ENCODE data around the gene ALOXE3. TPM values are rescaled to one million over a fixed set of nuclear protein-coding genes. Genes with fewer than 3 reads are reported as not detected.

ALOXE3 gene
- total and polyA plus RNA-seq, 4 donors = not detected

- H3K4me3 ChIP-seq (ENCODE audit: low read depth in 1 of 3, low read length in 3 of 3) = no peak overlapping the region
- H3K27ac ChIP-seq (ENCODE audit: low read depth in 1 of 2, low read length in 2 of 2) = no peak overlapping the region
- DNase-seq (ENCODE audit: low spot score) = no peak
- no peak for TF ChIP-seq RAD21 (IDR thresholded peaks at IDR 0.05)
- TF ChIP-seq FOXA1 (IDR thresholded peaks at IDR 0.05) = no peak
- TF ChIP-seq SP1 (IDR thresholded peaks at IDR 0.05) = no peak
- TF ChIP-seq, protein P1, sequence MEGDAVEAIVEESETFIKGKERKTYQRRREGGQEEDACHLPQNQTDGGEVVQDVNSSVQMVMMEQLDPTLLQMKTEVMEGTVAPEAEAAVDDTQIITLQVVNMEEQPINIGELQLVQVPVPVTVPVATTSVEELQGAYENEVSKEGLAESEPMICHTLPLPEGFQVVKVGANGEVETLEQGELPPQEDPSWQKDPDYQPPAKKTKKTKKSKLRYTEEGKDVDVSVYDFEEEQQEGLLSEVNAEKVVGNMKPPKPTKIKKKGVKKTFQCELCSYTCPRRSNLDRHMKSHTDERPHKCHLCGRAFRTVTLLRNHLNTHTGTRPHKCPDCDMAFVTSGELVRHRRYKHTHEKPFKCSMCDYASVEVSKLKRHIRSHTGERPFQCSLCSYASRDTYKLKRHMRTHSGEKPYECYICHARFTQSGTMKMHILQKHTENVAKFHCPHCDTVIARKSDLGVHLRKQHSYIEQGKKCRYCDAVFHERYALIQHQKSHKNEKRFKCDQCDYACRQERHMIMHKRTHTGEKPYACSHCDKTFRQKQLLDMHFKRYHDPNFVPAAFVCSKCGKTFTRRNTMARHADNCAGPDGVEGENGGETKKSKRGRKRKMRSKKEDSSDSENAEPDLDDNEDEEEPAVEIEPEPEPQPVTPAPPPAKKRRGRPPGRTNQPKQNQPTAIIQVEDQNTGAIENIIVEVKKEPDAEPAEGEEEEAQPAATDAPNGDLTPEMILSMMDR (IDR thresholded peaks at IDR 0.05; ENCODE audit: low read depth, low read length, missing input control) = no peak
- TF ChIP-seq, protein P2, sequence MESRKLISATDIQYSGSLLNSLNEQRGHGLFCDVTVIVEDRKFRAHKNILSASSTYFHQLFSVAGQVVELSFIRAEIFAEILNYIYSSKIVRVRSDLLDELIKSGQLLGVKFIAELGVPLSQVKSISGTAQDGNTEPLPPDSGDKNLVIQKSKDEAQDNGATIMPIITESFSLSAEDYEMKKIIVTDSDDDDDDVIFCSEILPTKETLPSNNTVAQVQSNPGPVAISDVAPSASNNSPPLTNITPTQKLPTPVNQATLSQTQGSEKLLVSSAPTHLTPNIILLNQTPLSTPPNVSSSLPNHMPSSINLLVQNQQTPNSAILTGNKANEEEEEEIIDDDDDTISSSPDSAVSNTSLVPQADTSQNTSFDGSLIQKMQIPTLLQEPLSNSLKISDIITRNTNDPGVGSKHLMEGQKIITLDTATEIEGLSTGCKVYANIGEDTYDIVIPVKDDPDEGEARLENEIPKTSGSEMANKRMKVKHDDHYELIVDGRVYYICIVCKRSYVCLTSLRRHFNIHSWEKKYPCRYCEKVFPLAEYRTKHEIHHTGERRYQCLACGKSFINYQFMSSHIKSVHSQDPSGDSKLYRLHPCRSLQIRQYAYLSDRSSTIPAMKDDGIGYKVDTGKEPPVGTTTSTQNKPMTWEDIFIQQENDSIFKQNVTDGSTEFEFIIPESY (IDR thresholded peaks at IDR 0.05) = no peak
- TF ChIP-seq YY1 (IDR thresholded peaks at IDR 0.05) = no peak
- no peak for TF ChIP-seq HNF4G (IDR thresholded peaks at IDR 0.05)
- no peak for TF ChIP-seq GABPA (IDR thresholded peaks at IDR 0.05 in 1 of 2, conservative IDR thresholded peaks at IDR 0.05 in 1 of 2)
- TF ChIP-seq TAF1 (conservative IDR thresholded peaks at IDR 0.05) = no peak
- no peak for TF ChIP-seq RXRA (IDR thresholded peaks at IDR 0.05)
- H3K9me3 ChIP-seq (ENCODE audit: control insufficient read depth in 4 of 4, low read length in 3 of 4) = no peaks in the 10 kb centered on the region
- no peak overlapping the region for H3K9ac ChIP-seq (ENCODE audit: low read depth in 1 of 2, low read length in 2 of 2)
- 80% methylated on average over 4 of the region's 4 CpGs for WGBS
- peaks cover 2 to 10% (median 6%) of the 10 kb centered on the region in 4 donors for H3K36me3 ChIP-seq (ENCODE audit: control insufficient read depth in 4 of 4, insufficient read depth in 3 of 4, low read depth in 1 of 4, low read length in 3 of 4)
- no peaks in the 10 kb centered on the region for H3K27me3 ChIP-seq (ENCODE audit: control insufficient read depth in 4 of 4, insufficient read depth in 4 of 4, low read length in 3 of 4)
- H3K4me1 ChIP-seq (ENCODE audit: control insufficient read depth in 4 of 4, insufficient read depth in 4 of 4, low read length in 3 of 4) = peaks cover 11 to 59% (median 43%) of the 10 kb centered on the region in 4 donors
Observed at GRCh38 chr17:8159459-8160223, 41.3 kb upstream of the ALOXE3 start.

GRCh38 chr17:8159032-8159400 is 40.7 kb upstream of the ALOXE3 start:
- Histone ChIP-seq H3K9me3 (ENCODE audit: control insufficient read depth in 4 of 4, low read length in 3 of 4) (no peaks in the 10 kb centered on the region), H3K36me3 (ENCODE audit: control insufficient read depth in 4 of 4, insufficient read depth in 3 of 4, low read depth in 1 of 4, low read length in 3 of 4) (peaks cover 2 to 10% (median 6%) of the 10 kb centered on the region in 4 donors), H3K9ac (ENCODE audit: low read depth in 1 of 2, low read length in 2 of 2) (no peak overlapping the region), H3K4me1 (ENCODE audit: control insufficient read depth in 4 of 4, insufficient read depth in 4 of 4, low read length in 3 of 4) (peaks cover 10 to 56% (median 38%) of the 10 kb centered on the region in 4 donors), H3K4me3 (ENCODE audit: low read depth in 1 of 3, low read length in 3 of 3) (no peak overlapping the region), H3K27ac (ENCODE audit: low read depth in 1 of 2, low read length in 2 of 2) (no peak overlapping the region), H3K27me3 (ENCODE audit: control insufficient read depth in 4 of 4, insufficient read depth in 4 of 4, low read length in 3 of 4) (no peaks in the 10 kb centered on the region)
- 60% methylated on average over 3 of the region's 3 CpGs for WGBS
- TF ChIP-seq HNF4G (IDR thresholded peaks at IDR 0.05) = no peak
- no peak for TF ChIP-seq HNF4A (conservative IDR thresholded peaks at IDR 0.05)
- TF ChIP-seq EGR1 (IDR thresholded peaks at IDR 0.05; ENCODE audit: low read depth in 2 of 2) = no peak
- TF ChIP-seq REST (IDR thresholded peaks at IDR 0.05) = no peak
- no peak for DNase-seq (ENCODE audit: low spot score)

All from liver (tissue), 9 donors.